HepG2 (cell line): ENCODE measurements around the gene ADAM22. TPM values are rescaled to one million over a fixed set of nuclear protein-coding genes. Genes with fewer than 3 reads are reported as not detected.

ENCODE experiments used
- ATAC-seq: fragments of 200-7000 bp; cut with Tn5 transposase; 3 replicates; pipeline ENCODE4 v1.9.1; 2020; ENCODE audit warnings: mild to moderate bottlenecking, moderate library complexity
- BruUV-seq: library from RNA; stranded (reverse); fragments of 400-500 nt; replicated peaks from 2 replicates; lab custom pipeline; 2021; lab: Mats Ljungman, UMichigan
- CTCF ChIA-PET: fragments of 300-600 bp; formaldehyde crosslinking; extraction: SDS; loops from one replicate; lab custom pipeline; 2021; ENCODE audit warnings: low total read pairs, inconsistent platforms, low intra/inter-chr PET ratio; lab: Yijun Ruan, JAX
- POLR2A ChIA-PET: fragments of 350-600 bp; sonication (Branson Sonifier 250); formaldehyde crosslinking; loops from one replicate; lab custom pipeline; 2020; ENCODE audit warnings: antibody characterized with exemption, inconsistent platforms; lab: Yijun Ruan, JAX
- DNase-seq: peaks from one replicate; pipeline ENCODE4 v3.0.0-alpha.2; 2015; ENCODE audit warnings: low spot score
- FAIRE-seq: peaks from 3 replicates; lab custom pipeline; 2011; peaks lifted over from hg19 to GRCh38; lab: Jason Lieb, UNC
- H2AFZ ChIP-seq: one replicate; pipeline ENCODE4 v1.6.1; 2011; ENCODE audit warnings: low read length, inconsistent platforms
- H3K27ac ChIP-seq: fragments of 300-600 bp; 3 replicates; pipeline ENCODE4 v1.8.0; 2011; ENCODE audit warnings: mixed run types, mild to moderate bottlenecking, mixed read lengths, low read length, inconsistent platforms; ENCODE audit not compliant: insufficient read depth; ENCODE audit errors: extremely low read length
- H3K27me3 ChIP-seq, 2 experiments: fragments of 200-600 bp in 1 of 2; 2 replicates in 1 of 2; 3 replicates in 1 of 2; pipeline versions ENCODE4 v1.6.0 to v1.8.0; 2011; ENCODE audit warnings: low read length in 2 of 2, mild to moderate bottlenecking in 2 of 2, moderate library complexity in 2 of 2, inconsistent platforms in 1 of 2; ENCODE audit not compliant: insufficient read depth in 2 of 2, control insufficient read depth in 1 of 2
- H3K36me3 ChIP-seq, 2 experiments: fragments of 200-600 bp in 1 of 2; replicated peaks in 1 of 2; 2 replicates in 1 of 2; 3 replicates in 1 of 2; pipeline versions ENCODE4 v1.5.1 to v1.8.0; 2011; ENCODE audit warnings: low read length in 2 of 2, inconsistent platforms in 1 of 2; ENCODE audit not compliant: insufficient read depth in 2 of 2, control insufficient read depth in 1 of 2
- H3K4me1 ChIP-seq: 2 replicates; pipeline ENCODE4 v1.5.1; 2012; ENCODE audit warnings: low read length, inconsistent platforms; ENCODE audit not compliant: insufficient read depth
- H3K4me2 ChIP-seq: 2 replicates; pipeline ENCODE4 v1.6.0; 2011; ENCODE audit warnings: low read depth, low read length, inconsistent platforms
- H3K4me3 ChIP-seq, 3 experiments: fragments of 200-600 bp in 1 of 3; sonication (generic), shearing (Covaris generic) in 1 of 3; replicated peaks in 1 of 3; 2 replicates each; pipeline ENCODE4 v1.5.1; 2011 to 2016; ENCODE audit warnings: low read length in 3 of 3, inconsistent platforms in 2 of 3, low read depth in 2 of 3, mild to moderate bottlenecking in 2 of 3, control low read depth in 1 of 3, mixed read lengths in 1 of 3; ENCODE audit not compliant: insufficient read depth in 1 of 3
- H3K79me2 ChIP-seq: one replicate; pipeline ENCODE4 v1.6.1; 2011; ENCODE audit warnings: low read length, inconsistent platforms; ENCODE audit not compliant: insufficient read depth
- H3K9ac ChIP-seq: 2 replicates; pipeline ENCODE4 v1.6.0; 2011; ENCODE audit warnings: mild to moderate bottlenecking, low read depth, low read length, inconsistent platforms; ENCODE audit not compliant: insufficient read depth
- H3K9me3 ChIP-seq: 2 replicates; pipeline ENCODE4 v1.5.1; 2012; ENCODE audit warnings: mild to moderate bottlenecking, low read length
- H4K20me1 ChIP-seq: 2 replicates; pipeline ENCODE4 v1.6.0; 2011; ENCODE audit warnings: inconsistent platforms, mild to moderate bottlenecking, low read length, moderate library complexity; ENCODE audit not compliant: insufficient read depth
- ATF1 ChIP-seq: IDR thresholded peaks from 2 replicates; pipeline ENCODE4 v1.6.1; 2016; ENCODE audit warnings: mild to moderate bottlenecking, control low read depth
- EEA1 ChIP-seq: sonication (generic); formaldehyde crosslinking; IDR thresholded peaks from 2 replicates; pipeline ENCODE4 v1.5.1; 2020; ENCODE audit warnings: mild to moderate bottlenecking, missing genetic modification reagents, borderline replicate concordance
- HNF1A ChIP-seq, 2 experiments: sonication (generic) in 1 of 2; formaldehyde crosslinking in 1 of 2; IDR thresholded peaks; 2 replicates each; pipeline versions ENCODE4 v1.4.0 to v1.6.1; 2016 to 2020; ENCODE audit warnings: borderline replicate concordance in 1 of 2, low read depth in 1 of 2, mild to moderate bottlenecking in 1 of 2, missing genetic modification reagents in 1 of 2
- PHB2 ChIP-seq: fragments of 450-650 bp; IDR thresholded peaks from 2 replicates; pipeline ENCODE4 v1.6.1; 2018; ENCODE audit not compliant: partially characterized antibody
- SP1 ChIP-seq, 2 experiments: fragments of 450-650 bp in 1 of 2; sonication (generic) in 1 of 2; formaldehyde crosslinking in 1 of 2; IDR thresholded peaks; 2 replicates each; pipeline versions ENCODE4 v1.4.0 to v1.6.1; 2016 to 2020; ENCODE audit warnings: missing genetic modification reagents in 1 of 2
- TFDP1 ChIP-seq: IDR thresholded peaks from 2 replicates; pipeline ENCODE4 v1.6.1; 2016; ENCODE audit warnings: missing compliant biosample characterization, missing genetic modification reagents, borderline replicate concordance
- ZNF282 ChIP-seq: fragments of 450-650 bp; IDR thresholded peaks from 2 replicates; pipeline ENCODE4 v1.6.1; 2018; ENCODE audit not compliant: partially characterized antibody
- ZNF431 ChIP-seq: sonication (generic); formaldehyde crosslinking; IDR thresholded peaks from 2 replicates; pipeline ENCODE4 v1.9.0; 2022; ENCODE audit warnings: missing genetic modification reagents, low read depth, mild to moderate bottlenecking, borderline replicate concordance
- ZNF709 ChIP-seq: sonication (generic); formaldehyde crosslinking; IDR thresholded peaks from 2 replicates; pipeline ENCODE4 v1.5.0; 2020; ENCODE audit warnings: mild to moderate bottlenecking, missing genetic modification reagents
- ZNF713 ChIP-seq: sonication (generic); formaldehyde crosslinking; IDR thresholded peaks from 2 replicates; pipeline ENCODE4 v1.4.0; 2020; ENCODE audit warnings: mild to moderate bottlenecking, missing genetic modification reagents
- ZNF841 ChIP-seq: sonication (generic); formaldehyde crosslinking; IDR thresholded peaks from 2 replicates; pipeline ENCODE4 v1.8.1; 2023; ENCODE audit warnings: missing genetic modification reagents, borderline replicate concordance
- ZSCAN31 ChIP-seq: sonication (generic); formaldehyde crosslinking; IDR thresholded peaks from 2 replicates; pipeline ENCODE4 v1.5.0; 2020; ENCODE audit warnings: low read depth, mild to moderate bottlenecking, missing genetic modification reagents
- WGBS: methylation state at CpG from one replicate; pipeline ENCODE4 v1.1.6; 2017; ENCODE audit warnings: low lambda C conversion rate; 5-methylcytosine and 5-hydroxymethylcytosine counted together
- in situ Hi-C: cut with HindIII; loops from 2 replicates; pipeline ENCODE4 v1.10.0; 2017; ENCODE audit warnings: low pct_unique_long_range_greater_than_20kb; ENCODE audit not compliant: extremely low pct_ligation_motif_present
- intact Hi-C: fragments of 100-400 bp; cut with micrococcal nuclease; formaldehyde crosslinking; loops from one replicate; pipeline ENCODE4 v1.10.0; 2022; ENCODE audit not compliant: unreplicated experiment
- polyA plus RNA-seq, 8 experiments: library from polyadenylated mRNA; depleted of rRNA in 3 of 8; stranded (reverse) in 7 of 8; unstranded in 1 of 8; fragments of >200 nt; fragmentation: Illumina TruSeq in 4 of 8; extraction: Trizol in 4 of 8; gene quantifications; 2 replicates each; pipeline versions ENCODE4 v1.2.1 to v1.2.3, GENCODE V29; 2011 to 2016; ENCODE audit warnings: low read depth in 4 of 8, missing spikeins in 1 of 8, mixed read lengths in 1 of 8; ENCODE audit not compliant: insufficient read depth in 1 of 8
- total RNA-seq, 5 experiments: library from RNA; depleted of rRNA; stranded (reverse); fragments of >200 nt; fragmentation: Illumina TruSeq; extraction: Trizol; gene quantifications; 2 replicates each; pipeline ENCODE4 v1.2.3, GENCODE V29; 2016; ENCODE audit warnings: low read depth in 1 of 5

Gene ADAM22
- total and polyA plus RNA-seq, 2 of the 13 experiments (the other 11 are each of a cell fraction or from before 2014, with no cell fraction given): 1.9 to 6.7 TPM

DNA sequence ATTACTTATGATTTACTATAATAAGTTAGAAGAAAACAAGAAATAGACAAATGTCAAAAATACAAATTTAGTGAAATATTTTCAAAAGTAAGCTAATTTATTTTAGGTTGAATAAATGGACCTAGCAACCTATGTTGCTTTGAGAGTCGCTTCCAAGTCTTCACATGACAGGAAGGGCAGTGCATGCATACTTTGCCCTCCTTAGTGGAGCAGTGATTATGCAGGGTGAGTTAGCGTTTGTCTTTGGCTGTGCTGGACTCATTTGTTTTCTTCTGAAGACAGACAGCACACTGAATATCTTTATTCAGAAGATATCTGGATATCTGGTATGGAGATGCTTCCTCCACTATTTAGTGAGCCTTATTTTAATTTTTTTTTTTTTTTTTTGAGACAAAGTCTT is 183.3 kb downstream of the ADAM22 start (continued):
- TF ChIP-seq HNF1A (IDR thresholded peaks at IDR 0.05; ENCODE audit: low read depth): no peak
- no peak for TF ChIP-seq HNF1A (CRISPR knock-in tag; IDR thresholded peaks at IDR 0.05; ENCODE audit: borderline replicate concordance)
- no peak for TF ChIP-seq ATF1 (CRISPR knock-in tag)
- no peak for TF ChIP-seq ZNF713 (CRISPR knock-in tag)
- no peak for TF ChIP-seq TFDP1 (CRISPR knock-in tag)
- no peak for TF ChIP-seq ZNF709 (CRISPR knock-in tag)
- no peak for TF ChIP-seq EEA1 (CRISPR knock-in tag)
- TF ChIP-seq ZSCAN31: no peak
- no peak for TF ChIP-seq ZNF841 (CRISPR knock-in tag)

DNA sequence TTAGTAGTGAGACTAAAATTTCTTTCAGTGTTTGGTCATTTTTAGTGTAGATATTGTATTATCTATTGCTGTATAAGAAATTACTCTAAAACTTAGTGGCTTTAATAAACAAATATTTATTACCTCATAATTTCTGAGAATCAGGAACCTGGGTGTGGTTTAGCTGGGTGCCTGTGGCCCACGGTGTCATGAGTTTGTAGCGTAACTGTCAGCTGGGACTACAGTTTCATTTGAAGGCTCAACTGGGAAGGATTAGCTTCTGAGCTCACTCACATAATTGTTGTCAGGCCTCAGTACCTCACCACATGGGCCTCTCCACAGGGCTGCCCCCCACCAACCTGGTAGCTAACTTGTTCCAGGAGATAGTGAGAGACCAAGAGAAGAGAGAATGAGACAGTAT is 187.3 kb downstream of the ADAM22 start:
- ATAC-seq: no peak
- Histone ChIP-seq H3K27ac (no peak overlapping the region), H3K4me2 (no peak overlapping the region), H3K4me3 (no peak overlapping the region), H3K79me2 (no peaks in the 10 kb centered on the region), H3K27me3 (no peaks in the 10 kb centered on the region), H4K20me1 (no peaks in the 10 kb centered on the region), H3K9ac (no peak overlapping the region), H3K9me3 (no peaks in the 10 kb centered on the region), H3K4me1 (0 out of 2 replicates have a peak, but pooled peaks cover 5% of the 10 kb centered on the region), H2AFZ (no peak overlapping the region), H3K36me3 (no peaks in the 10 kb centered on the region)
- BruUV-seq: no TSS peak
- ChIA-PET POLR2A (no interaction called here), CTCF (no interaction called here)
- 88% methylated on average over 2 of the region's 2 CpGs for WGBS
- FAIRE-seq: no peak
- in situ Hi-C loops: no loop called here
- intact Hi-C loops: no loop called here
- TF ChIP-seq ZNF431 (CRISPR knock-in tag) (no peak), ZNF282 (no peak), PHB2 (no peak), SP1 (IDR thresholded peaks at IDR 0.05) (no peak), SP1 (CRISPR knock-in tag; IDR thresholded peaks at IDR 0.05) (no peak)
- DNase-seq: no peak
